ENCODE measurements around the gene TFDP2. TPM values are rescaled to one million over a fixed set of nuclear protein-coding genes. Genes with fewer than 3 reads are reported as not detected.

TFDP2 gene
- total and polyA plus RNA-seq, 10 of the 15 experiments (the other 5 are each of a cell fraction or from before 2014, with no cell fraction given), result 28.3 to 100 (median 49.7) TPM

DNA sequence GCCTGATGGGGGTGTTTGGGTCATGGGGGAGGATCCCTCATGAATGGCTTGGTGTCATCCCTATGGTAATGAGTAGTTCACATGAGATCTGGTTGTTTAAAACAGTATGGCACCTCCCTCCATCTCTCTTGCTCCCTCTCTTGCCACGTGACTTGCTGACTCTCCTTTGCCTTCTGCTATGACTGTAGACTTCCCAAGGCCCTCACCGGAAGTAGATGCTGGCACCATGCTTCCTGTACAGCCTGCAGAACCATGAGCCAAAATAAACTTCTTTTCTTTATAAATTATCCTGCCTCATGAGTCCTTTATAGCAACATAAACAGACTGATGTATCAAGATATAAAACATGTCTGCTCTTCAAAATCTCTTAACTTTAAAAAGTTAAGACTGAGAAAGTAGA is 96.1 kb downstream of the TFDP2 start:
- Histone ChIP-seq H2AFZ (ENCODE audit: control insufficient read depth, low read depth, low read length) (no peak overlapping the region), H3K4me3 (no peak overlapping the region), H3K79me2 (ENCODE audit: control insufficient read depth, insufficient read depth, low read length) (no peaks in the 10 kb centered on the region), H3K9ac (ENCODE audit: control insufficient read depth, insufficient read depth, low read length) (no peak overlapping the region), H3K4me1 (ENCODE audit: control insufficient read depth, insufficient read depth, low read length) (no peaks in the 10 kb centered on the region), H3K36me3 (ENCODE audit: control insufficient read depth in 2 of 2, insufficient read depth in 2 of 2, low read length in 1 of 2) (no peaks in the 10 kb centered on the region), H3K27me3 (replicated peaks in 1 of 2; ENCODE audit: control insufficient read depth in 2 of 2, insufficient read depth in 2 of 2, low read length in 1 of 2) (no peaks in the 10 kb centered on the region), H3K27ac (ENCODE audit: control insufficient read depth, insufficient read depth) (no peak overlapping the region), H3K4me2 (ENCODE audit: control insufficient read depth, insufficient read depth) (no peak overlapping the region), H3K9me3 (replicated peaks; ENCODE audit: control insufficient read depth, insufficient read depth, low read length) (no peaks in the 10 kb centered on the region; the same call in 2 of the 3 replicates), H4K20me1 (ENCODE audit: control insufficient read depth, insufficient read depth) (no peaks in the 10 kb centered on the region)
- ATAC-seq, result no peak
- SMC1A ChIA-PET (ENCODE audit: uncharacterized antibody, unreplicated experiment), result no interaction called here
- intact Hi-C loops (cut with micrococcal nuclease; ENCODE audit: unreplicated experiment) (no loop called here), in situ Hi-C loops (cut with MboI) (no loop called here)
- no TSS peak for BruUV-seq (replicated peaks)
- 3% methylated on average over 2 of the region's 2 CpGs for WGBS (ENCODE audit: insufficient coverage, insufficient replicate concordance, low lambda C conversion rate, missing lambda C conversion rate)
- no peak for DNase-seq (ENCODE audit: low read depth, low spot score)
- no peak for FAIRE-seq
- no peak for TF ChIP-seq GATAD2B (conservative IDR thresholded peaks at IDR 0.05; ENCODE audit: low read depth)
- no peak for TF ChIP-seq WRNIP1 (IDR thresholded peaks at IDR 0.05; ENCODE audit: borderline replicate concordance, low read depth, low read length)
- TF ChIP-seq ZZZ3 (IDR thresholded peaks at IDR 0.05; ENCODE audit: control insufficient read depth, insufficient read length, low read depth), result no peak
- no peak for TF ChIP-seq FOXM1 (IDR thresholded peaks at IDR 0.05; ENCODE audit: low read depth, low read length)
- TF ChIP-seq, protein P1, sequence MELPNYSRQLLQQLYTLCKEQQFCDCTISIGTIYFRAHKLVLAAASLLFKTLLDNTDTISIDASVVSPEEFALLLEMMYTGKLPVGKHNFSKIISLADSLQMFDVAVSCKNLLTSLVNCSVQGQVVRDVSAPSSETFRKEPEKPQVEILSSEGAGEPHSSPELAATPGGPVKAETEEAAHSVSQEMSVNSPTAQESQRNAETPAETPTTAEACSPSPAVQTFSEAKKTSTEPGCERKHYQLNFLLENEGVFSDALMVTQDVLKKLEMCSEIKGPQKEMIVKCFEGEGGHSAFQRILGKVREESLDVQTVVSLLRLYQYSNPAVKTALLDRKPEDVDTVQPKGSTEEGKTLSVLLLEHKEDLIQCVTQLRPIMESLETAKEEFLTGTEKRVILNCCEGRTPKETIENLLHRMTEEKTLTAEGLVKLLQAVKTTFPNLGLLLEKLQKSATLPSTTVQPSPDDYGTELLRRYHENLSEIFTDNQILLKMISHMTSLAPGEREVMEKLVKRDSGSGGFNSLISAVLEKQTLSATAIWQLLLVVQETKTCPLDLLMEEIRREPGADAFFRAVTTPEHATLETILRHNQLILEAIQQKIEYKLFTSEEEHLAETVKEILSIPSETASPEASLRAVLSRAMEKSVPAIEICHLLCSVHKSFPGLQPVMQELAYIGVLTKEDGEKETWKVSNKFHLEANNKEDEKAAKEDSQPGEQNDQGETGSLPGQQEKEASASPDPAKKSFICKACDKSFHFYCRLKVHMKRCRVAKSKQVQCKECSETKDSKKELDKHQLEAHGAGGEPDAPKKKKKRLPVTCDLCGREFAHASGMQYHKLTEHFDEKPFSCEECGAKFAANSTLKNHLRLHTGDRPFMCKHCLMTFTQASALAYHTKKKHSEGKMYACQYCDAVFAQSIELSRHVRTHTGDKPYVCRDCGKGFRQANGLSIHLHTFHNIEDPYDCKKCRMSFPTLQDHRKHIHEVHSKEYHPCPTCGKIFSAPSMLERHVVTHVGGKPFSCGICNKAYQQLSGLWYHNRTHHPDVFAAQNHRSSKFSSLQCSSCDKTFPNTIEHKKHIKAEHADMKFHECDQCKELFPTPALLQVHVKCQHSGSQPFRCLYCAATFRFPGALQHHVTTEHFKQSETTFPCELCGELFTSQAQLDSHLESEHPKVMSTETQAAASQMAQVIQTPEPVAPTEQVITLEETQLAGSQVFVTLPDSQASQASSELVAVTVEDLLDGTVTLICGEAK (IDR thresholded peaks at IDR 0.05; ENCODE audit: borderline replicate concordance), result no peak
- TF ChIP-seq NFXL1 (IDR thresholded peaks at IDR 0.05; ENCODE audit: borderline replicate concordance), result no peak
- TF ChIP-seq SPI1 (IDR thresholded peaks at IDR 0.05; ENCODE audit: borderline replicate concordance, insufficient read depth, low read depth, low read length), result no peak
- TF ChIP-seq CHD1 (IDR thresholded peaks at IDR 0.05; ENCODE audit: low read depth, low read length), result no peak
- TF ChIP-seq TCF7 (IDR thresholded peaks at IDR 0.05; ENCODE audit: borderline replicate concordance), result no peak
- RAD21 ChIA-PET (ENCODE audit: unreplicated experiment), result no interaction called here
- CTCF ChIA-PET, result no interaction called here
- POLR2A ChIA-PET, result interaction anchor here (0.7 kb wide), 1 partner anchor 196 kb away, joined by 3 read pairs; no protein-coding TSS in a partner anchor
